NCI-H2107 treated with DMSO at 0.1 percent for 48 hours (cell line): ENCODE results near the gene TSACC.

Source experiments
- DNase-seq: peaks from one replicate; lab custom pipeline; 2025; ENCODE audit not compliant: unreplicated experiment; lab: John Stamatoyannopoulos, UW

Gene TSACC

DNA sequence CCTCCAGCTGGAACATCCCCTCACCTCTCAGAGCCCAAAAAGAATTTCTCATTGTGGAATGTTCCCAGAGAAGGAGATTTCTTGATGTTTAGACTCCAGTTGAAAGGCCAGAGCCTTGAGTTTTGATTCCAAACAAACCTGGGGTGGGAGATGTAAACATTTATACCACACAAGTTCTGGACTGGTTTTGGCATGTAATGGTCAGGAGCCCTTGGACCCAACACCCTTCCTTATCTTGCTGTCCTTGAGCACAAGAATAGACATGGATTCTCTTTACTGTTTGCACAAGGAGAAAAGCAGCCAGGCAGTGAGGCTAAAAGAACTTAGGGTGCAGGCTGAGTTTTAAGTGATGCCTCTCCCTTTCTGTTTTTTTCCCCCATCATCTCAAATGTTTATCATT lies 35.2 kb downstream of the TSACC start:
- no peak for DNase-seq

DNA sequence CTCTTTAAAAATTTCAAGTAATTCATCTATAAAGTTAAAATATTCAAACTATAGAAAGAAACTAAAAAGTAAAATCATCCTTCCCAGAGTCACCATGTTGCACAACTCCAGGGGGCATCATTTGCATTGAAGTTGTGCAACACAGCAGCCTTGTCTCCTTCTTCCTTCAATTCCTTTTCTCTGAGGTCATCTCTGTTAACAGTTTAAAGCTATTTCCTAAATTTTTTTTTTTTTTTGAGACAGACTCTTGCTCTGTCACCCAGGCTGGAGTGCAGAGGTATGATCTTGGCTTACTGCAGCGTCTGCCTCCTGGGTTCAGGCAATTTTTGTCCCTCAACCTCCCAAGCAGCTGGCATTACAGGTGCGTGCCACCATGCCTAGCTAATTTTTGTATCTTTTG lies 37.8 kb downstream of the TSACC start:
- DNase-seq: no peak

DNA sequence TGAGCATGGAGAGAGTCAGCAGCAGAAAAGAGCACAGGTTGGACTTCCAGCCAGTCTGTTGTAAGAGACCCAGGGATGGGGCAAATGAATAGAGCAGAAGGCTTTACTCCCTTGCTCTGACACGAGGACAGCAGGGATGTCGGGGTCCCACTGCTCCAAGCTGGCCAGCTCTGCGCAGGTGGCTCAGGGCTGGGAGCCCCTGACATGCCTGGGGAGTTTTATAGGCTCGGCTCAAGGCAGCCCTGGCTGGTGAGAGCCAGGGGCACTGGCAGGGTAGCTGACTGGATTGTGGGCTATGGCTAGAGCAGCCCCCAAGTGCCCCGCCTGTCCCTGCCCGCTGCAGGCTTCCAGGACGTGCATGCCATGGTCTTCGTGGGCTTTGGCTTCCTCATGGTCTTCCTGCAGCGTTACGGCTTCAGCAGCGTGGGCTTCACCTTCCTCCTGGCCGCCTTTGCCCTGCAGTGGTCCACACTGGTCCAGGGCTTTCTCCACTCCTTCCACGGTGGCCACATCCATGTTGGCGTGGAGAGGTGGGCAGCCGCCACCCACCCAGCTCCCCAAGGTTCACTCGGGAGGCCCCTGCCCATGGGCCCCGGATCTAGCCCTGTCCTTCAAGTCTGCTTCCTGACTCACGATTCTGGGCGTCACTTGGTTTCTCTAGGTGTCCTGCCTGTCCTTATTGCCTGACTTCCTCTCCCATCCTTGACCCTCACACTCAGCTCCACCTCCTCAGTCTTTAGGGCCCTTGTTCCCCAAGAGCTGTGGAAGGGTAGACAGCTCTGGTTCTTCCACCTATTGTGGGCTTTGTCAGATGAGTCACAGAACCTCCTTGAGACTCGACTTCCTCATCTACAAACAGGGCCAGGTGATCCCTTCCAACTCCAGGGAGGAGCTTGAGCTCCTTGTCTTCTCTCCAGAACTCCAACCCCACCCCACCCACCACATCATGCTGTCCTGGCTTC lies 38.9 kb downstream of the TSACC start:
- DNase-seq: no peak

DNA sequence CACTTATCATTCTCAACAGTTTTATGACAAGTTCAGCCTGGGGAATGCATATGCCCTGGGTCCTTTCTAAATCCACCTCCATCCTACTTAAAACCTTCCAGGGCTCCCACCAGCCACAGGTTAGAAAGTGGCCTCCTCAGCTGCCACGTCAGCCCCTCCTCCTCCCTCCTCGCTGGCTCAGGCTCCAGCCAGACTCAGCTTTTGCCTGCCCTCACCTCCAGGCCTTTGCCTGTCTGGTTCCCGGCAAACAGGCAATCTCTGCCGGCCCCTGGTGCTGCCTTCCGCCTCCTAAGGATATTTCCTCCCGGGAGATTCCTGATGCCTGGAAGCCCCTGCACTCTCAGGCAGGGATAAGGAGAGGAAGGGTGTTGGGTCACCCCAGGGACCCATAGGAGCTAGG lies 40.2 kb downstream of the TSACC start:
- DNase-seq: no peak

DNA sequence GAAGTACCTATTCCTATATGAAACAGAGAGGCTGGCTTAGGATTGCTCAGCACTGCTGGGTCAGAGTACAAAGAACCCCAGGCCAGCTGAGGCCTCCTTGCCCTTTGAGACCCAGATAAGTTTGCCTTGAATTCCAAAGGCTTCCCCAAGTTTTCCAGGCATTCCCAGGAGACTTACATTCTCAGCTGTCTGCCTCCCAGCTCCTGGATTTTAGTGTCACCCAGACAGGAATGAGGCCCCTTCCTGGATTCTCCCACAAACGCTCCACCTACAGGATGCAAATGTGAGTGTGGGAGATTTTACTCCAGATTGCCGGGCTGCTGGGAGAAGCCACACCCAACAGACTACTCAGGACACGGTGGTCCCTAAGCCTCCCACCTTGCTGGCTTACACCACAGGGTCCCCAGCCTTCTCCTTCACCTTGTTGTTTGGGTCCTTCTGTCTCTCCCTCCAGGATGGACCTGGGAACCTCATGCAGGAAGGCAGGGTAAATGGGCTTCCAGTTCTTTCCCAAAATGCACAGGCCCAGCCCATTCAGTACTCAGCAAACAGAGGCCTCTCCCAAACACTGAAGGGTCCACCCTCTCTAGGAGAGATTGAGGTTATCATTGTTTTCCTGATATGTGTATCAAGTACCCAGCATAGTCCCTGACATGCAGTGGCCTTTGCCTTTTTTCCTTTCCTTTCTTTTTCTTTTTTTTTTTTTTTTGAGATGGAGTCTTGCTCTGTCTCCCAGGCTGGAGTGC lies 41.3 kb downstream of the TSACC start:
- no peak for DNase-seq

DNA sequence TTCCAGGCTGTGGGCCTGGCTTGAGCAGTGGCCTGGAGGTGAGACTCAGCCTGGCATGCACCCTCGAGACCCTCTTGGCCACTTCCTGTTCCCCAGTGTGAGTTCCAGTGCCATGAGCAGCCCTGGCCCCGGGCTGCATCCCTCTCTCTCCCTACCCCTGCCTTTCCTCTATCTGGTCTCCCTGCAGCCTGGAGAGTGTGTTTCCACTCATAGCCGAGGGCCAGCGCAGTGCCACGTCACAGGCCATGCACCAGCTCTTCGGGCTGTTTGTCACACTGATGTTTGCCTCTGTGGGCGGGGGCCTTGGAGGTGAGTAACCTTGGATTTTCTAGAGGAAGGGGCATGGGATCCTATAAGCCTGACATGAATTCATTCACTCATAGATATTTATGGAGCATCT lies 44.2 kb downstream of the TSACC start:
- no peak for DNase-seq

DNA sequence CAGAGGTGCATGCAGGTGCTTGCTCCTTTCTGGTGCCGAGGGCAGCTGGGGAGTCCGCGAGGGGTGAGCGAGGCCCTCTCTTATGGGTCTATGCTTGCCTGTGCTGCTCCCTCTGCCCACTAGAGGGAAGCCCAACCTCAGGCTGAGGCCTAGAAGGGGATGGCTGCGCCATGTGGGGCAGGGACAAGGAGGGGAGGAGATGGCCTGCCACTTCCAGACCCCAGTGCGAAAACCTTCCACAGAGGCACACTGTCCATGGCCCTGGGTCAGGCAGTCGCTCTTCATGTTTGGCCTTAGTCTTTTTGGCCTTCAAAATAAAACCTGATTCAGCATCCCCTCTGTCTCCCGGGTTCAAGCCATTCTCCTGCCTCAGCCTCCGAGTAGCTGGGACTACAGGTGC lies 44.7 kb downstream of the TSACC start:
- DNase-seq: peak; percentile 39

DNA sequence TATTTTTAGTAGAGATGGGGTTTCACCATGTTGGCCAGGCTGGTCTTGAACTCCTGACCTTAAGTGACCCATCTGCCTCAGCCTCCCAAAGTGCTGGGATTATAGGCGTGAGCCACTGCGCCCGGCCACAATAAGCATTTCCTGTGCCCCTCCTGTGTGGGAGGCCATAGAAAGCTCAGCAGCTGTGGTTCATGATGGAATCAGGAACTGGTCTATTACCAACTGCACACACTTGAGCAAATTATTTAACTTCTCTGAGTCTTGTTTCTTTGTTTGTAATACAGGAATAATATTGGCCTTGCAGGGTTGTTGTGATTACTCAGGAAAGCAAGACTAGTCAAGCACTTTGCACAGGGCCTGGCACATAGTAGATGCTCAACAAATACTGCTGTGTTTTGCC lies 45.7 kb downstream of the TSACC start:
- DNase-seq: no peak

DNA sequence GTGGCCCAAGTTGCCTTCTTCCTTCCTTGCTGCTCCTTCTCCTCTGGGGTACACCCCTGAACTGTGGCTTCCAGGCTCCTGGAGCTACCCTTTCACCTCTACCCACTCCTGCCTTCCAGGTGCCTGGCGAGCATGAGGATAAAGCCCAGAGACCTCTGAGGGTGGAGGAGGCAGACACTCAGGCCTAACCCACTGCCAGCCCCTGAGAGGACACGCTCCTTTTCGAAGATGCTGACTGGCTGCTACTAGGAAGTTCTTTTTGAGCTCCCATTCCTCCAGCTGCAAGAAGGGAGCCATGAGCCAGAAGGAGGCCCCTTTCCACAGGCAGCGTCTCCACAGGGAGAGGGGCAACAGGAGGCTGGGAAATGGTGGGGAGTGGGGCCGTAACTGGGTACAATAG lies 46.3 kb downstream of the TSACC start:
- DNase-seq: no peak

DNA sequence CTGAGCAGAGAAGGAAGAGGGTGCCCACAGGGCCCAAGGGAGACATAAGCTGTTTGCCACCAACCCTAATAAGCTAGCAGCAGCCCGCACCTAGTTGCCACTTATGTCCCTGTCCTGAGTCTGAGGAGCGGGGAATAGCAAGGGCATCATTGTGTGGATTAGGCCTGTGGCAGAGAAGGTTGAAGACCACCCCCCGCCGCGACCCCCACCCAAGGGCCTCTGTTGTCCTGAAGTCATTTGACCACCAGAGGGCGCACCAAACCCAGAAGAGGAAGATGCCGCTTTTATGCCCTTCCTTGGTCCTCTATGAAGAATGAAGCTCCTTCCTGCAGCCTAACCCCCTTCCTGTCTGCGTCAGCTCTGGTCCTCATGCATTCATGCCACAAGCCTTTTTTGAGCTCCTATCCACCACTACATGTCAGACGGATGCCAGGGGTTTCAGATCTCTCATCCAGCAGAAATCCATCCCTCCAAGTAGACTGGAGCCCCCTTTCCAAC lies 47.3 kb downstream of the TSACC start:
- DNase-seq: peak; percentile 72

DNA sequence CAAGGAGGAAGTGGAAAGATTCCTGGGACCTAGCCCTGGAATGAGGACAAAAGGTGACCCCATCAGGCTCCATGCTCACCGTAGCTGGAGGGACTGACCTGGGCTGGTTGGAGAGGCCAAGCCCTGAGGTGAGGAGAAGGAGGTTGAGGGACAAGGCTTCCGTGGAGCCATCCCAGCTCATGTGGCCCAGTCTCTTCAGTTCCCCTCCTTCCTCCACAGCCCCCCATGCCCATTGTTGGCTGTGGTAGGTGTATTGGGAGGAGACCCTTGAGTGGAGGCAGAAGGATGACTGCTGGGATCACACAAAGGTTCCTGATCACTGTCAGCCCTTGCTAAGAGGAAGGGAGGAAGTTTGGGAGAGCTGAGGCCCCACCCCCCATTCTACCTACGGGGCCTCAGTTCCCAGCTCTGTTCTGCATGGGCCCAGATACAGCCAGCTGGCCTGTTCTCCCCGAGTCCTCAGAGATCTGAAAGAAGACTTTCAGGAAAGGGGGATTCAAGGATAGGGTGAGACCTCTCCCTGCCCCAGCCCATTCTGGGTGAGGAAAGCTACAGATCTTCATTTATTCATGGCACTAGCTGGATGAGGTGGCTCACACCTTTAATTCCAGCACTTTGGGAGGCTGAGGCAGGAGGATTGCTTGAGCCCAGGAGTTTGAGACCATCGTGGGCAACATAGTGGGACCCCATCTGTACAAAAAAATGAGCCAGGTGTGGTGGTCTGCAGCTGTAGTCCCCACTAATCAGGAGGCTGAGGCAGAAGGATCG lies 48.0 kb downstream of the TSACC start:
- DNase-seq: no peak

DNA sequence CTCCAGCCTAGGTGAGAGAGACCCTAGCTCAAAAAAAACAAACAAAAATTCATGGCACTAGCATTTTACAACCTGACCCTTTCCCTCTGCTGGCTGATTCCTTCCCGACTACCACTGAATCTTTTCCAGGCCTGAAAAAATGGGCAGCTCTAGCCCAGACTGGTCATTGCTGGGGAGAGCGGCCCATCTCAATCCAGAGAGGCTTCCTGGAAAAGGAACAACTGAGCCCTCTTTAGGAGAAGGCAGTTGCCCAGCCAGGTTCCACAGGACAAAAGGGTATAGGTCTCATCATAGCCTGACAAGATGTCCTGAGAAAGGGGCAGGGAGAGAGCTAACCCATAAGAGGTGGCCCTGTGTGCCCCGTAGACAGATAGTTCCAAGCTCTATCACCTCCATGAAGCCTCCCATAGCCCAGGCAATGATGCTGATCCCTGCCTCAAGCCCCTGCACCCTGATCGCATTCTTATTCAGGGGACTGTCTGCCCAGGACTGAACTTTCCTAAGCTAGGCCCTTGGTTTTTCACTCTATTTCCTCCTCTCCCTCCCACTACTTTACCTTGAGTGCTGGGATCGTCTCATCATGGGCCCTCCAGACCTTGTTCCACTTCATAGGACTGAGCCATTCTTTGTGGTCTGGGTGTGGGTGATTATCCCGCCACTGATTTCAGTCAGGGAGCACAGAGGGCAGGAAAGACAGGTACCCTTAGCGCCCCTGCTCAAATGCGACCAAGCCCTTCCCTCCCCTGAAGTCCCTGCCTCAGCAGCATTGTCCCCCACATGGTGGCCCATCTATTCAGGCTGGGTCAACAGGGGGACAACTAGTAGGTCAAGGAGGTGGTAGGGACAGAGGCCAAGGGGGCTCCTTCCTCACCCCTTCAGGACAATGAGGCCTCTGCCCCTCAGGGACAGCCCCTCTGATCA lies 48.9 kb downstream of the TSACC start:
- DNase-seq: no peak

DNA sequence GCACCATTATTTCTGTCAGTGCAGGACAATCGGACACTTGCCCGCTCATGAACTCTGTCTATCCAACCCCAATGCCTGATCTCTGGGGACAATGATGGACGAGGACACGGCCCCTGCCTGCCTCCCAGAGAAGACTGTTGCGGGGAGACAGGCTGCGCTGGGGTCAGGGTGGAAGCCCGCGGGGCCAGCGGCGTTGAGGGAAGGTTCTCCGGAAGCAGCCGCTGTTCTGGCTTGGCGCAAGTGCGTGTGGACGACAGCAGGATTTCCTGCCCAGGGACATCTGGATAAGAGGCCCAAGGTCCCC lies 49.5 kb downstream of the TSACC start:
- no peak for DNase-seq

DNA sequence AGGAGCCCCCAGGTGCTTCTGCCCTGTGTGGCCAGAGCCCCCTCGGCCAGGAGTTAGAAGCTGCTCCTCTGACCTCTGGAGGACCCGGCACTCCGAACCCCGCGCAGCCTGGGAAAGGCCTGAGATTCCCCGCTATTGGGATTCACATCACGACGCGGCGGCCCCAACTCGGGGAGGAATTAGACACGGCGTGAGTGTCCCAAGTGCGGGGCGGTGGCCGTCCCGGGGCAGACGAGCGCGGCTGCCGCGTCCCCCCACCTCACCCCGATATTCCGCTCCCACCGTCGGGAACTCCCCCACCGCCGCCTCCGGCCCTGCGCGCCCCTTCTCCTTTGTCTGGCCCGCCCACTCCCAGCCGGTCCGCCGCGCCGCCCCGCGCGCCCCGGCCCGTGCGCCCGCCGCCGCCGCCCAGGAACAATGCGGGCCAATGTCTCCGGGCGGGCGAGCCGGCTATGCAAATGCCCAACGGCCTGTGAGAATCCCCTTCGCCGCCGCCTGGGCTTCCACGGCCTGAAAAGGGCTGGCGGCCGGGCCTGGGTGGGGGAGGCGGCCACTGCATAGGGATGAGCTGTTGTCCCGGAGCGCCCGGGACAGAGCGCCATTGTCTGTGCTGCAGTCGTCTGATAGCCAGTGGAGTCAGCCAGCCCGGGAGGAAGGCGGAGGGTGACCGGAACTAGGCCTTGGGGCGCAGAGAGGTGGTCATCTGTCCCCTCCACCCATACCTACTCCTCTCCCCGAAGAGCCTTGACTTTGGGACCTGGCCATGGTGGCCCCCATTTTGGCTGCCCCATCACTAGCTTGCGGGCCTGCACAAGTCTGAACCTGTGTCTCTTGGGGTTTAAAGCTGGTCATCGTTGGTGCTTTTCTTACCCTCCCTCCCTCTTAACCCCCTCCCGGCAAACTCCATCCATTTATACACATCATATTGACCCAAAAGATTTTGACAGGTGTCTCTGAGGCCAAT lies 50.1 kb downstream of the TSACC start:
- DNase-seq: no peak

DNA sequence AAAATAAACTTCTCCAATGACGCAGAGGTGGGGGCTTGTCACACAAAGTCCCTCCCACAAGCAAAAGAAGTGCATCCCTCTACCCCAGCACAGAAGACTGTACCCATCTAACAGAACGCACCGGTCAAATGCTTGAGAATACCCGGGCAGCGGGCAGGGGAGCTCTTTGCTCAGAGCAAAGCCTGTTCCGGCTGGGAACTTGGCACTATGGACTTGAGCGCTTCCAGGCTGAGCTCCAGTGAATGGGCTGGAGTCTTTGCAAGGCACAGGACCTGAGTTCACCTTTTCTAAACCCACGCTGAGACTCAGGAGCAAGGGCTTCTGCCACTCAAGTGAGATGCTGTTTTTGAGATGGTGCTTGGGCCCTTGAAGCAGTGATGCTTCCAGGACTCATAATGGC lies 51.0 kb downstream of the TSACC start:
- no peak for DNase-seq

DNA sequence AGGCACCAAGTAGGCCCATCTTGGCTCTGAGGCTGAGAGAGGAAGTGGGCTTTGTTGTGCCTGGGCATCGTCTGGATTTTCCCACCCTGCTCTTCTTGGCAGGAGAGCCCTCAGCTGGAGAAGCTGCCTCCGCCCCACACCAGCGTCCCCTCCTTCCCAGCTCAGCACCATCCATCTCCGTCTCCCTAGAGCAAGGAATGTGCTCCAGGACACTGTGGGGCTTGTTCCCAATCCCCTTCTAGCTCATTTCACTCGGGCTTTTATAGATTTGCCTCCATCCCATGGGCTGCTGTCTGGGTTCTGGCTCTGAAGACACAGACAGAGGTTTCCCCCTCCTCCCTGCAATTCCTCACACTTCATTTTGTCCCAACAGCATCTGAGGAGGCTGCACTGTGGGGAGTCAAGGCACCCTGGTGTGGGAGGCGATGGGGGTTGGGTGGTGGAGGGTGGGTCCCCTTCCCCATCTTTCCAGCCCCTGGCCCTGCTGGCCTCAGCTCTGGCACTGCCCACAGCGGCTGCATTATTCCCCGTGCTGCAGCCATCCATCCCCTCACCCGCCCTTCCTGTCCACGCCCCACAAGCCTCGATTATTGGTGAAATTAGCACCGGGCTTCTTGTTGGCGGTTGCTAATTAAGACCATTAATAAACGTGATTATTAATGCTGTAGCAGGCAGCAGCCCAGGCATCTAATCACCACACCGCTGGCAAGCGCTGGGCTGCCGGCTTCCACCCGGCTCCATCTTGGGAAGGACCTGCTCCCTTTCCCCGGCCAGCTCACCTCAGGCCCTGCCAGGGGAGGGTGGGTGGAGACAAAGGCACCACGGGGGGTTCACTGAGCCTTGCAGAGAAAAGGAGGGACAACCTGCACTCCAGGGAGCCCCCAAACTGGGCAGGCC lies 52.4 kb downstream of the TSACC start:
- no peak for DNase-seq

DNA sequence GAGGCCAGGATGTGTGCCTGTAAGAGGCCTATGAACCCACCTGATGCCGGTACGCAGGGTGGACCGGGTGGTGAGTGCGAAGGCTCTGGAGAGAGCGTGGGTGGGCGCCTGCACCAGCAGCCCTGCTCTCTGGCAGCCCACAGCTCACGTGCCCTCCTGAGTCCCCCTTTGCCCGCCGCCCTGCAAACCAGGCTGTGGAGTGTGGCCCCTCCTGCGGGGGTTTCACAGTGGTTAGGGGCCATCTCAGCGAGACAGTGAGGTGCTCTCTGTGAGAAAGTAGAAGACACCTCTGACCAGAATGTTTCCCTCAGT lies 53.0 kb downstream of the TSACC start:
- DNase-seq: no peak

DNA sequence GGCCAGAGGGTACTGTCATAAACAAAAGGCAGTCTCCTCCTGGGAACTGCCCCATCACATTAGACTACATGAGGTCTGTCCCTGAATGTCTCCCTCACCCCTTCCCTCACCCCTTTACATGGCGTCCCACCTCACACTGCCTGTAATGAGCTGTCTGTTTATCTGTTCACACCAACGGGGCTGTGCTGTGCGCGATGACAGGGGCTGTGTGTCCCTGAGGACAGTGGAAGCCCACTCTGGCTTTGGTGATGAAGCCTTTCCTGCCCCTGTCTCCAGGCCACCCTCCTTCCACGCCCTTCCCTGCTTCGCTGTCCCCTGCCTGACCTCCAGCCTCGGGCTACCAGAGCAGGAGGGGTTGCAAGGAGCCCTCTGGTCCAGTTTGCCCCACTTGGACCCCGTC lies 53.4 kb downstream of the TSACC start:
- no peak for DNase-seq

DNA sequence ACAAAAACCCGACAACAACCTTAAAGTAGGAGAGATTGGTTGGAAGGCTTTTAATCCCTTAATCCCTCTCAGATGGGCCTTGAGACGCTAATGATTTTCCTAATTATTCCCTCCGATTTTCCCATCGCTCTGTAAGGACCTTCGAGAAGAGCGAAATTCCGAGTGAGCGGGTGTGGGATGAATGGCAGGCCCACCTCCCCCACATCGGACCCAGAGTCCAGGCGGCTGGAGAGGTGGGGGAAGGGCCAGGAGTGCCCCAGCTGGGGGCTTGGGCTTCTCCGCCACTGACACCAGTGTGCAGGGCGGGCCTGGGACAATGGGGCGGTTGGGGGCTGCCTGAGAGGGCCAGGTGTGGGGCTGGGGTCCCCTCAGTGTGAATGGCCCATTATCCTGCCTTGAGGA lies 54.1 kb downstream of the TSACC start:
- DNase-seq: no peak
